CD14-positive monocyte (primary cell): ENCODE measurements around the gene RBM38. TPM values are rescaled to one million over a fixed set of nuclear protein-coding genes. Genes with fewer than 3 reads are reported as not detected.
"Not testable (repeated sequence)": the region's sequence is repeated elsewhere in the genome, so short reads cannot be mapped to it uniquely, and the experiment has no call there.

Source experiments
- DNase-seq, 3 donors: peaks; one replicate each; pipeline ENCODE4 v3.0.0-alpha.2; 2011 to 2022
- H2AFZ ChIP-seq: 2 replicates; pipeline ENCODE4 v1.6.0; 2012; ENCODE audit warnings: mild to moderate bottlenecking, low read depth, low read length, inconsistent platforms; ENCODE audit not compliant: insufficient read depth, poor library complexity, severe bottlenecking
- H3K27ac ChIP-seq, 2 donors: 1 replicate in 1 of 2; 2 replicates in 1 of 2; pipeline ENCODE4 v1.5.1; 2012 to 2013; ENCODE audit warnings: low read length in 2 of 2, control low read depth in 1 of 2, inconsistent platforms in 1 of 2, low read depth in 1 of 2, mild to moderate bottlenecking in 1 of 2
- H3K27me3 ChIP-seq, 2 donors: one replicate each; pipeline versions ENCODE4 v1.6.0 to v1.6.1; 2011 to 2013; ENCODE audit warnings: low read length in 2 of 2; ENCODE audit not compliant: control insufficient read depth in 2 of 2, insufficient read depth in 2 of 2
- H3K36me3 ChIP-seq, 2 donors: replicated peaks in 1 of 2; 1 replicate in 1 of 2; 2 replicates in 1 of 2; pipeline versions ENCODE4 v1.5.1 to v1.6.1; 2012 to 2013; ENCODE audit warnings: low read length in 2 of 2, control low read depth in 1 of 2, inconsistent platforms in 1 of 2, mild to moderate bottlenecking in 1 of 2; ENCODE audit not compliant: insufficient read depth in 2 of 2, control insufficient read depth in 1 of 2
- H3K4me1 ChIP-seq, 2 donors: 1 replicate in 1 of 2; 2 replicates in 1 of 2; pipeline versions ENCODE4 v1.5.1 to v1.6.1; 2012 to 2013; ENCODE audit warnings: low read length in 2 of 2, control low read depth in 1 of 2, inconsistent platforms in 1 of 2, mild to moderate bottlenecking in 1 of 2, moderate library complexity in 1 of 2; ENCODE audit not compliant: insufficient read depth in 2 of 2, control insufficient read depth in 1 of 2
- H3K4me2 ChIP-seq: replicated peaks from 2 replicates; pipeline ENCODE3; 2012; ENCODE audit warnings: low read length, moderate library complexity, mild to moderate bottlenecking; ENCODE audit not compliant: poor library complexity, severe bottlenecking; ENCODE audit errors: extremely low read depth
- H3K4me3 ChIP-seq, 3 experiments: fragments of 200-600 bp in 1 of 3; sonication (generic) in 1 of 3; replicated peaks in 1 of 3; 1 replicate in 2 of 3; 2 replicates in 1 of 3; pipeline ENCODE4 v1.5.1; 2011 to 2013; ENCODE audit warnings: low read length in 3 of 3, mild to moderate bottlenecking in 3 of 3, control low read depth in 2 of 3, low read depth in 2 of 3, inconsistent platforms in 1 of 3, moderate library complexity in 1 of 3
- H3K79me2 ChIP-seq: 2 replicates; pipeline ENCODE4 v1.6.0; 2012; ENCODE audit warnings: mild to moderate bottlenecking, control low read depth, inconsistent platforms, low read length, moderate library complexity; ENCODE audit not compliant: insufficient read depth
- H3K9ac ChIP-seq: 2 replicates; pipeline ENCODE4 v1.6.0; 2017; ENCODE audit warnings: low read length, mild to moderate bottlenecking; ENCODE audit not compliant: insufficient read depth, poor library complexity, severe bottlenecking
- H3K9me3 ChIP-seq, 2 donors: replicated peaks in 1 of 2; 1 replicate in 1 of 2; 2 replicates in 1 of 2; pipeline versions ENCODE4 v1.5.1 to v1.6.1; 2012 to 2013; ENCODE audit warnings: low read length in 2 of 2, control low read depth in 1 of 2; ENCODE audit not compliant: control insufficient read depth in 1 of 2, insufficient read depth in 1 of 2
- H4K20me1 ChIP-seq: 2 replicates; pipeline ENCODE4 v1.6.0; 2012; ENCODE audit warnings: mild to moderate bottlenecking, low read length, control low read depth, moderate library complexity; ENCODE audit not compliant: insufficient read depth
- H3K27ac Mint-ChIP-seq, 7 donors: one replicate each; pipeline ENCODE4 v1.8.0; 2020; ENCODE audit warnings: mild to moderate bottlenecking in 7 of 7, mixed read lengths in 7 of 7, moderate library complexity in 6 of 7, inconsistent platforms in 2 of 7
- H3K27me3 Mint-ChIP-seq, 3 donors: one replicate each; pipeline ENCODE4 v1.8.0; 2021 to 2022; ENCODE audit warnings: low read depth in 3 of 3, mild to moderate bottlenecking in 3 of 3, mixed read lengths in 3 of 3, moderate library complexity in 3 of 3, inconsistent platforms in 1 of 3
- H3K36me3 Mint-ChIP-seq, 2 donors: one replicate each; pipeline ENCODE4 v1.8.0; 2020; ENCODE audit warnings: mixed read lengths in 2 of 2, inconsistent platforms in 1 of 2, mild to moderate bottlenecking in 1 of 2
- H3K4me1 Mint-ChIP-seq: one replicate; pipeline ENCODE4 v1.8.0; 2020; ENCODE audit warnings: mild to moderate bottlenecking, mixed read lengths
- H3K4me3 Mint-ChIP-seq, 2 donors: one replicate each; pipeline ENCODE4 v1.8.0; 2020; ENCODE audit warnings: mild to moderate bottlenecking in 2 of 2, mixed read lengths in 2 of 2, moderate library complexity in 1 of 2
- H3K9me3 Mint-ChIP-seq, 7 donors: one replicate each; pipeline ENCODE4 v1.8.0; 2020 to 2022; ENCODE audit warnings: mixed read lengths in 7 of 7, mild to moderate bottlenecking in 6 of 7, moderate library complexity in 6 of 7, inconsistent platforms in 2 of 7
- CTCF ChIP-seq: fragments of 200-600 bp; IDR thresholded peaks from one replicate; pipeline ENCODE4 v1.8.0; 2022; ENCODE audit warnings: antibody characterized with exemption, mild to moderate bottlenecking
- WGBS: methylation state at CpG from one replicate; pipeline ENCODE4 v1.1.5; 2013; ENCODE audit warnings: missing lambda C conversion rate; ENCODE audit not compliant: insufficient coverage; 5-methylcytosine and 5-hydroxymethylcytosine counted together
- intact Hi-C, 2 donors: fragments of 100-400 bp; cut with micrococcal nuclease; formaldehyde crosslinking; loops; one replicate each; pipeline versions ENCODE4 v1.15.0 to v1.15.1; 2023
- polyA plus RNA-seq, 3 donors: library from polyadenylated mRNA; depleted of rRNA in 1 of 3; unstranded in 2 of 3; stranded (reverse) in 1 of 3; fragments of 300-500 nt in 2 of 3; fragments of >200 nt in 1 of 3; fragmentation: Illumina TruSeq in 2 of 3; gene quantifications; 1 replicate in 2 of 3; 2 replicates in 1 of 3; pipeline ENCODE4 v1.2.3, GENCODE V29; 2012 to 2021

RBM38 gene
- polyA plus RNA-seq, 3 donors = 7.5 to 48.3 (median 17.8) TPM

DNA sequence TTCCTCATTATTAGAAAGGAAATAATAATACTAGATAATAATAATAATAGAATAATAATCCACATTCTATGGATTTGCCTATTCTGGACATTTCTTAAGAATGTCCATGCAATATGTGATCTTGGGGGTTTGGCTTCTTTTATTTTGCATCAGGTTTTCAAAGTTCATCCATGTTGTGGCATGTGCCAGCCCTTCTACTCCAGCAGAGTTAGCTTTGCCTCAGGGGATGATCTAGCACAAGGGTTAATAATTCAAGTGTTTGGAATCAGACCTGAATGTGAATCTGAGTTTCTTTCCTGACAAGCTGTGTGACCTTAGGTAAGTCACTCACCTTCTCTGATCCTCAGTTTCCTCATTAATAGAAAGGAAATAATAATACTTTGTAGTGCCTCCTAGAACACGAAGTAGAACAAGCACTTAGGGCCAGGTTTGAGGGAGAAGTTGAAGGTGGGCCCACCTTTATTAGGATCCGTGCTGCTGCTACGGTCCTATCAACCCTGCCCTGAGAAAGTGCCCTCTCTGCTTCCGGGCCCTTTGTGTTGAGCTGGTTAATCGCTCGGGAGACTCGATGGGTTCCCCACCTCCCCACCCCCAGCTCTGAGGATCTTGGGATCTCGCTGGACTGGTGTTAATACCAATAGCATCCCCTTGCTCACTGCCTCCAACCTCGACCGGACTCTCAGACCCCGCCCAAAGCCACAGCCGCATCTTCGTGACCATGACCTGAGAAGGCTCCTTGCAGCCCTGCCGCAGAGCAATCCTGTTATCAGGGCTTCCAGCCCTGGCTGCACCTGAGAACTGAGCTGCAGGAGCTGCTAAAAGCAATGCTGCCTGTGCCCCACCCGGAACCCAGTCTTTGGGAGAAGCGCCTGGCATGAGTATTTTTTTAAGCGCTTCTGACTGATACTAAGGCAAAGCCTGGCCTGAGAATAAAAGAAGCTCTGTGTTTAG lies 26.9 kb downstream of the RBM38 start:
- no peaks in the 10 kb centered on the region for H3K79me2 ChIP-seq
- no peaks in the 10 kb centered on the region for H3K36me3 ChIP-seq
- H2AFZ ChIP-seq = no peak overlapping the region
- TF ChIP-seq CTCF = no peak
- H3K27ac ChIP-seq = no peak overlapping the region
- no peak overlapping the region for H3K4me2 ChIP-seq
- H3K4me3 Mint-ChIP-seq = peak overlapping the region in 1 of 2 donors; percentile 29
- DNase-seq = no peak
- H3K36me3 Mint-ChIP-seq = no peaks in the 10 kb centered on the region
- peaks cover 21 to 27% of the 10 kb centered on the region in 2 donors for H3K4me1 ChIP-seq
- no peak overlapping the region for H3K4me3 ChIP-seq
- WGBS = 83% methylated on average over 16 of the region's 17 CpGs
- H3K27me3 Mint-ChIP-seq = peaks cover 1 to 10% (median 2%) of the 10 kb centered on the region in 3 donors
- H3K27ac Mint-ChIP-seq = no peak overlapping the region
- no peaks in the 10 kb centered on the region for H4K20me1 ChIP-seq
- no peak overlapping the region for H3K9ac ChIP-seq
- peaks cover 0 to 7% (median 0%) of the 10 kb centered on the region in 7 donors for H3K9me3 Mint-ChIP-seq
- intact Hi-C loops = no loop called here
- H3K9me3 ChIP-seq = no peaks in the 10 kb centered on the region
- H3K4me1 Mint-ChIP-seq = peaks cover 29% of the 10 kb centered on the region
- no peaks in the 10 kb centered on the region for H3K27me3 ChIP-seq

DNA sequence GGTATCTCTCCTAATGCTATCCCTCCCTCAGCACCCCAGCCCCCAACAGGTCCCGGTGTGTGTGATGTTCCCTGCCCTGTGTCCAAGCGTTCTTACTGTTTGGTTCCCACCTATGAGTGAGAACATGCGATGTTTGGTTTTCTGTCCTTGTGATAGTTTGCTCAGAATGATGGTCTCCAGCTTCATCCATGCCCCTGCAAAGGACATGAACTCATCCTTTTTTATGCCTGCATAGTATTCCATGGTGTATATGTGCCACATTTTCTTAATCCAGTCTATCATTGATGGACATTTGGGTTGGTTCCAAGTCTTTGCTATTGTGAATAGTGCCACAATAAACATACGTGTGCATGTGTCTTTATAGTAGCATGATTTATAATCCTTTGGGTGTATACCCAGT lies 28.3 kb downstream of the RBM38 start:
- H3K4me3 Mint-ChIP-seq, H3K27me3 ChIP-seq, H3K4me3 ChIP-seq, DNase-seq, H3K27me3 Mint-ChIP-seq, H3K9me3 ChIP-seq, H4K20me1 ChIP-seq, H3K9me3 Mint-ChIP-seq, H3K9ac ChIP-seq, H3K36me3 Mint-ChIP-seq, H3K27ac Mint-ChIP-seq, H3K4me2 ChIP-seq, H3K36me3 ChIP-seq, H2AFZ ChIP-seq, H3K27ac ChIP-seq, H3K79me2 ChIP-seq, intact Hi-C loops: not testable (repeated sequence)
- peaks cover 37% of the 10 kb centered on the region for H3K4me1 Mint-ChIP-seq
- H3K4me1 ChIP-seq = peaks cover 27 to 34% of the 10 kb centered on the region in 2 donors
- WGBS = no CpG with 5 or more reads among the region's 4 CpGs
